ENCODE measurements around the gene NADK.
A peak's percentile ranks its signal among the peaks of the same experiment; 100 is the strongest.

NADK gene

GRCh38 chr1:1785666-1786065, 7.4 kb upstream of the NADK start:
- DNase-seq (ENCODE audit: low read depth): no peak

- no peak for DNase-seq (ENCODE audit: low read depth)
These were observed 6.7 kb upstream of the NADK start for GRCh38 chr1:1784933-1785332.

DNA sequence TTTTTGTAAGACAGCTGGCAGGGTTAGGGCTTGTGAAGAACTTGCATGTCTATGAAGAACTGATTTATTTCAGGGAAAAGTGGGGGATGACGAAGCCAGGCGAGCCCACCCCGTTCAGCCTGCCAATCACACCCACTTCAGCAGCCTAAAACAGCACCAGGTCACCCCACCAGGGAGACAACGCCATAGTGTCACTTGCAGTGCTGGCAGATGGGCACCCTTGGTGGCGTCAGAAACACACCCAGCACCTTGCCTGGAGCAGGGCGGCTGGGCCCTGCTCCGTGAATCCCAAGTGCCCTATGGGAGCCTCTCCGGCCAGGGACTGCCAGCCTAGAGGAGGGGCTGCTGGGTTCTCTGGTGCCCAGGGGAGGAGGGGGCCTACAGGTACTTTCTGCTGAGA, 5.0 kb upstream of the NADK start:
- no peak for DNase-seq (ENCODE audit: low read depth)

GRCh38 chr1:1782399-1783221, 4.3 kb upstream of the NADK start:
- peak; percentile 29 for DNase-seq (ENCODE audit: low read depth)

DNA sequence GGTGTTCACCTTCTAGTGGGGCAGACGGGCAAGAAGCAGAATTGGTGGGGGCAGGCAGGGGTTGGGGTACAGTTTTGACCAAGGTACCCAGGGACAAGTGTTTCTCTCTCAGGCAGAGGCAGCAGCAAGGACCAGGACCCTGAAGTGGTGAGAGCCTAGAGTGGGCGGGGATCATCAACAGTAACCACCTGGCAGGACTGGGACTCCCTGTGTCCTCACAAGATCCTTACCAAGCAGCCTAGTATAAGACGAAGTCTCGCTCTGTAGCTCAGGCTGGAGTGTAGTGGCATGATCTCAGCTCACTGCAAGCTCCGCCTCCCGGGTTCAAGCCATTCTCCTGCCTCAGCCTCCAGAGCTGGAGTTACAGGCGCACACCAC, 3.2 kb upstream of the NADK start:
- DNase-seq (ENCODE audit: low read depth): no peak

DNA sequence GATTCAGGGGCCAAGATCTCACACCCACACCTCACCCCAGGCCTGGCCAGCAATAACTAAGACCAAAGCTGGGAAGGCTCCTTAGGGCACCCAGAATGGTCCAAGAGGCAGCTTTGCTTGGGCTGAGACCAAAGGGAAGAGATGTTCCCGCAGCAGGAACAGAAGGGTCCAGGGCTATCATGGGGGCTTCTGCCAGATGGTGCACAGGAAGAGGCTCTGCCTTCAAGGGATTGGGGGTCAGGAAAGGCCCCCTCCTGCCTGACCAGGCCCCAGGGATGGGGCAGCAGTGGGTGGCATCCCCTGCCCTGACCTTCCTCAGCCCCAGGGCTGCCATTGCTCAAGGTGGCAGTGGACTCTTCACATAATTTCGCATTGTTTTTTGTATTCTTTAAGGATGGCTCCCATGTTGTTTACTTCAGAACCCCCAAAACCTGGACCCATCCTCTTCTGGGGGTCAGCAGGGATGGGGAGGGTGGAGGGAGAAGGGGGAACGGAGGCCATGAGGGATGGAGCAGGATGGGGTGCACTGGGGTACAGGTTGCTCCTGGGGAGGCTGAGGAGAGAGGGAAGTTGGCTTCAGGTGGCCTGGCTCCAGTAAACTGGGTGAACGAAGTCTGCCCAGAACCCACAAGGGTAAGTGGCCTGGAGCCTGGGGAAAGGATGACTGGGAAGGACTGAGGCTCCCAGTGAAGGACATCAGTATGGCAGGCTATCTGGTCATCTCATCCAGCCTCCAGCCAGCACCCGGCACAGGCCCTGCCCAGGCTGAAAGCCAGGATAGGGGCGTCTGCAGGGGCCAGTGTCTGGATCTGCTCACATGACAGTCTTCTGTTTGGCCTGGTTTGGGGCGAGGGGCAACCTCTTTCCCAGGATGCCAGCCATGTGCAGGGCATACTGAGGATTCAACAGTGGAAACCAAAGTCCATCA, 2.6 kb upstream of the NADK start:
- no peak for DNase-seq (ENCODE audit: low read depth)

GRCh38 chr1:1779691-1780597, 1.7 kb upstream of the NADK start:
- no peak for DNase-seq (ENCODE audit: low read depth)

DNA sequence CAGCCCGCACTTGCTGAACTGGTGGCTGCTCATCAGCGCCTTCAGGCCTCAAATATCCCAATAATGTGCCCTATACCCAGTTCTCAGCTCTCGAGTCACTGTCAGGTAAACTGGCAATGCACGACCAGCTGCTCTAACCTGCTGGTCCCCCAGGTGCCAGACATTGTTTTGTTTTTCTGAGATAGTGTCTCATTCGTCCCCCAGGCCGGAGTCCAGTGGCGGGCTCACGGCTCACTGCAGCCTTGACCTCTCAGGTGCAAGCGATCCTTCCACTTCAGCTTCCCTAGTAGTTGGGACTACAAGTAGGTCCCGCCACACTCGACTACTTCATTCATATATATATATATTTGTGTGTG, 1.0 kb upstream of the NADK start:
- DNase-seq (ENCODE audit: low read depth): no peak

DNA sequence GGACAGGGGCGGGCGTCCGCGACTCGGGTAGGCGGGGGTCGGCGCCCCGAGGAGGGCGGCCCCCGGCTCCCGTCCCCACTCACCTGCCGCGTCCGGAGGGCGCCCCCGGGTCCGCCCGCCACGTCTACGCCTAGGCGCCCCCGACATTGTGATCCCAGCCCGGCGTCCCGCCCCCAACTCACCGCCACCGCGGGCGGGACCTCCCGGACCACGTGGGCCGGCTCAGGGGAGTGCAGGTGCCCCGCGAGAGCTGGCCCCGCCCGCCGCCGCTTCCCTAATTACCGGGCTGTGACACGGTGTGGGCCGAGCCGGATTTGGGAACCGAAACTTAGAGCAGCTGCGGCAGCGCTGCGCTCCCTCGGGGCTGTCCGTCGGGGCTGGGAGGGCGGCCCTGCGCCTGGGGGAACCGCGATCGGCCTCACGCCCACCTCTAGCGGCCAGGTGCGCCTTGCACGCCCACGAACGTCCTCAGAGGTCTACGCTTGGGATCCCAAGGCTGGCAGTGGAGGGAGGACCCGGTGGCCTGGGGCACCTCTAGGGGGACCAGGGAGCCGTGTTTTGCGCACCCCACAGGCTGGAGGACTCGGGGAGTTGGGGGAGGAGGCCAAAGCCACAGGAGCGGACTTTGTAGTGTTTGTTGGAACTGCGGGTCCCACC, 521 bp upstream of the NADK start:
- DNase-seq (ENCODE audit: low read depth): no peak

- no peak for DNase-seq (ENCODE audit: low read depth)
These were observed 729 bp downstream of the NADK start for GRCh38 chr1:1777583-1777899.

DNA sequence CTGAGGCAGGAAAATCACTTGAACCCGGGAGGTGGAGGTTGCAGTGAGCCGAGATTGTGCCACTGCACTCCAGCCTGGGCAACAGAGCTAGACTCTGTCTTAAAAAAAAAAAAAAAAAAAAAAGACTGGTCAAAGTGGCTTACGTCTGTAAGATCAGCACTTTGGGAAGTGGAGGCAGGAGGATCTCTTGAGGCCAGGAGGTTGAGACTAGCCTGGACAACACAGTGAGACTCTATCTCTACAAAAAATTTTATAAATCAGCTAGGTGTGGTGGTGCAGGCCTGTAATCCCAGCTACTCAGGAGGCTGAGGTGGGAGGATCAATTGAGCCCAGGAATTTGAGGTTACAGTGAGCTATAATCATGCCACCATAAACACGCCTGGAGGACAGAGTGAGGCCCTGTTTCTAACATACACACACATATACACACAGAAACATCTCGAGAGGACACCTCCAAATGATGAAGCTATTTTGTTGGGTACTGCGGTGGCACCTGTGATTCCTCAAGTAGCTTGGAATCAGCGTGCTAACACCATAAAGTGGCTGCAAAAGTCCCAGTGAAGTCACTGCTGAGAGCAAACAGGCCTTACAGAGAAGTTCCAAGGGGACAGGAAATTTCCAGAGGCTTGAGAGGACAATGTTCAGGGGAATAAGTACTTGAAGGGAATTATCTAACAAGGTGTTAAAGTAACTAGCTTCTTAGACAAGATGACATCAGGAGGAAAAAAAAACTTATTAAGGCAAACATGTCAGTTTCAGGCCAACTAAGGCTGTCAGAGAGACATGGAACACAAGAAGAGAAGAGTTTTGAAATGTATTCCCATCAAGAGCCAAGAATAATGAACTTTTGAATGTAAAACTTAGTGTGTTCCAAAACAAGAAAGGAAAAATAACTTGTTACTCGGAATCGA, 1.3 kb downstream of the NADK start:
- DNase-seq (ENCODE audit: low read depth): no peak

GRCh38 chr1:1775327-1776226, 2.7 kb downstream of the NADK start:
- DNase-seq (ENCODE audit: low read depth): no peak

- DNase-seq (ENCODE audit: low read depth): no peak
These were observed 4.4 kb downstream of the NADK start for GRCh38 chr1:1773874-1774273.

DNA sequence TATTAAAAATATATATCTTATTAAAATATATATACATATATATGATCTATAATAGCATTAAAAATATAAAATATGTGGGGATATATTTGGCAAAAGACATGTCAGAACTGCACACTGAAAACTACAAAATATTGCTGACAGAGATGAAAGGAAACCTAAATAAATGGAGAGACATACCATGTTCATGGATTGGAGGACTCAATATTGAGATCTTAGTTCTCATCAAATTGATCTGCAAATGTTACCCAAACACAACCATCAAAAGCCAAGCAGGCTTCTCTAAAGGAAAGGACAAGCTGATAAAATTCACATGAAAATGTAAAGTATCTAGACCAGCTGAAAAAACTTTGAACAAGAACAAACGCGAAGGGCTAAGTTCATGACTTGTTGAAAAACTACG, 7.2 kb downstream of the NADK start:
- DNase-seq (ENCODE audit: low read depth): no peak

DNA sequence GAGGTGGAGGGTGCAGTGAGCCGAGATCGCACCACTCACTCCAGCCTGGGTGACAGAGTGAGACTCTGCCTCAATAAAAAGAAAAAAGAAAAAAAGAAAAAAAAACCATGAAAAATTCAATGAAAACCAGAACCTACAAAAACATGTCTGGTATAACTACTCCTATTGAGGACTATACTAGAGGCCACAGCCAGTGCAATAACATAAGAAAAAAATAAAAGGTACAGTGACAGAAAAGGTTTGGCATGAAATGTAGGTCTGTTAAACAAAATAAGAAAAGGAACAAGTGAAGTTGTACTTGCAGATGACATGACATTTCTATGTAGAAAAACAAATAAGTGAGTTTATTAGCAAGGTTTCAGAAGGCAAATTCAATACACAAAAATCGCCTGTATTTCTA, 8.2 kb downstream of the NADK start:
- no peak for DNase-seq (ENCODE audit: low read depth)

DNA sequence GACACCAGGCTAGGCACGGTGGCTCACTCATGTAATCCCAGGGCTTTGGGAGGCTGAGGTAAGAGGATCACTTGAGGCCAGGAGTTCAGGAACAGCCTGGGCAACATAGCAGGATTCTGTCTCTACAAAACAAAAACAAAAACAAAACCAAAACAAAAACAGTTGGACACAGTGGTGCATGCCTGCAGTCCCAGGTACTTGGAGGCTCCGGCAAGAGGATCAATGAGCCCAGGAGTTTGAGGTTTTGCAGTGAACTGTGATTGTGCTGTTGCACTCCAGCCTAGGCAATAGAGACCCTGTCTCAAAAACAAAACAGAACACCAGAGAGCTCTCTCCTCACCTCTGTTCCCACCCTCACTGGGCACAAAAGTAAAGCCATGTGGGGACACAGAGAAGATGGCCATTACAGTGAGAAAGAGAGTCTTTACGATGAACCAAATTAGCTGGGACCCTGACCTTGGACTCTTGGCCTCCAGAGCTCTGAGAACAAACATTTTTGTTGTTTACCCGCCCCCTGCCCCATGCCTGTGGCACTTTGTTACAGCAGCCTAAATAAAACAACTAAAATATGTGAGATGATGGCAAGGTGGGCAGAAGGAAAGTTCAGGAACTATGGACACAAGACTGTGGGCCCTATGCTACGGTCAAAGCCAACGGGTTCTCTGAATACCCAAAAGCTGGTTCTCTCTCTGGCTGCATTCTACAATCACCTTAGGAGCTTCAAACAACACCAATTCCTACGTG, 9.8 kb downstream of the NADK start:
- DNase-seq (ENCODE audit: low read depth): no peak

DNA sequence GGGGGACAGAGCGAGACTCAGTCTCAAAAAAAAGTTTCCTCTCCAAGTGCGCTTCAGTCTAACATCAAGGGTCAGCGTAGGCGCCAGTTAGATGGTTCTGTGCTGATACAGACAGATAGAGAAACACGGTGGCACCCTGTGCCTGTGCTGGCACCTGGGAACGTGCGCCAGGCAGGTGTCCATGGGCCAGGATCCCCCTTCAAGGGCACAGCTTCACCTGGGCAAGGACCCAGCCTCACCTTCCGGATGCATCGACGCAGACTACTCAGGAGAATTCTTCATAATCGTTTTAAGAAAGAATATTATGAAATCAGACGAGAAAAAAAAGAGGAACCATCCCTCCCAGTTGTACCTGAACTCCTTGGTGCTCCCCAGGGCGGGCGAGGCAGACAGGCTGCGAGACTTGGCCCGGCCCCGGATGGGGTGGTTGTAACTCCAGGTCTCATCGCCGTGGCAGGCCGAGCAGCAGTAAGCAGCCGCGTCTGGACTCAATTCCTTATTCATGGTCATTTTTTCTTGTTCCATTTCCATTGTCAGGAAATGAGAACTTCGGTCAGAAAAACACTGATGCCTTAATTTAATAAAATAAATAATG, 13.3 kb downstream of the NADK start:
- DNase-seq (ENCODE audit: low read depth): no peak

All from HS-5 (cell line).